Erythroblast (primary cell): Measurements from ENCODE around the gene SLF2.

ENCODE experiments used
- GATA1 ChIP-seq: IDR thresholded peaks from 2 replicates; pipeline ENCODE4 v1.6.1; 2011; ENCODE audit warnings: low read depth, mild to moderate bottlenecking, control low read depth, low read length, moderate library complexity
- POLR2A ChIP-seq: IDR thresholded peaks from 2 replicates; pipeline ENCODE4 v1.6.1; 2011; ENCODE audit warnings: mild to moderate bottlenecking, low read length

GRCh38 chr10:100889546-100889945 lies 23.2 kb upstream of the SLF2 start:
- no peak for TF ChIP-seq POLR2A
- TF ChIP-seq GATA1, result no peak
